ENCODE results near the gene RBM28. TPM values are rescaled to one million over a fixed set of nuclear protein-coding genes. Genes with fewer than 3 reads are reported as not detected.

Gene RBM28
- total RNA-seq, 4 donors from 2014 or later = 27.5 to 70.8 (median 44.6) TPM

DNA sequence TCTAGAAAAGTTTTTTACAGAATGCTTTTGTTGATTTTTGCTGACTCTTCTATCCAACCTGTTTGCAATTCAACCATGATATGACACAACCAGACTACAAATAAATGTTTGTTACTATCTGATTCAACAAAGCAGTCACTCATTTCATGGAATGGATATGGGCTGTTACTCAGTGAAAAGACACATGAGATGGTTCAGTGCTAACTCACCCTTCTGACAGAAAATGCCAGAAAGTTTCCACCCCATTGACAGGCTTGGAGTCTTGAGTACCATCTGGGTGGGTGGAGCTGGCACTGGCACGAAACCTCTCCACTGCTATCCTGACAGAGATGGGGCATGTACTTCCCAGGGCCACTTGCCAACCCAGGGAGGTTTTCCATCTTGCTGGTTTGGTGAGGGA lies 39.5 kb downstream of the RBM28 start:
- TF ChIP-seq, protein P1, sequence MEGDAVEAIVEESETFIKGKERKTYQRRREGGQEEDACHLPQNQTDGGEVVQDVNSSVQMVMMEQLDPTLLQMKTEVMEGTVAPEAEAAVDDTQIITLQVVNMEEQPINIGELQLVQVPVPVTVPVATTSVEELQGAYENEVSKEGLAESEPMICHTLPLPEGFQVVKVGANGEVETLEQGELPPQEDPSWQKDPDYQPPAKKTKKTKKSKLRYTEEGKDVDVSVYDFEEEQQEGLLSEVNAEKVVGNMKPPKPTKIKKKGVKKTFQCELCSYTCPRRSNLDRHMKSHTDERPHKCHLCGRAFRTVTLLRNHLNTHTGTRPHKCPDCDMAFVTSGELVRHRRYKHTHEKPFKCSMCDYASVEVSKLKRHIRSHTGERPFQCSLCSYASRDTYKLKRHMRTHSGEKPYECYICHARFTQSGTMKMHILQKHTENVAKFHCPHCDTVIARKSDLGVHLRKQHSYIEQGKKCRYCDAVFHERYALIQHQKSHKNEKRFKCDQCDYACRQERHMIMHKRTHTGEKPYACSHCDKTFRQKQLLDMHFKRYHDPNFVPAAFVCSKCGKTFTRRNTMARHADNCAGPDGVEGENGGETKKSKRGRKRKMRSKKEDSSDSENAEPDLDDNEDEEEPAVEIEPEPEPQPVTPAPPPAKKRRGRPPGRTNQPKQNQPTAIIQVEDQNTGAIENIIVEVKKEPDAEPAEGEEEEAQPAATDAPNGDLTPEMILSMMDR (IDR thresholded peaks at IDR 0.05; ENCODE audit: low read depth) = no peak

- TF ChIP-seq, protein P1 (IDR thresholded peaks at IDR 0.05; ENCODE audit: low read depth) = no peak
Measured at GRCh38 chr7:128303643-128304042, 40.1 kb downstream of the RBM28 start.

GRCh38 chr7:128303133-128303532 lies 40.6 kb downstream of the RBM28 start:
- TF ChIP-seq, protein P1 (IDR thresholded peaks at IDR 0.05; ENCODE audit: low read depth) = no peak

DNA sequence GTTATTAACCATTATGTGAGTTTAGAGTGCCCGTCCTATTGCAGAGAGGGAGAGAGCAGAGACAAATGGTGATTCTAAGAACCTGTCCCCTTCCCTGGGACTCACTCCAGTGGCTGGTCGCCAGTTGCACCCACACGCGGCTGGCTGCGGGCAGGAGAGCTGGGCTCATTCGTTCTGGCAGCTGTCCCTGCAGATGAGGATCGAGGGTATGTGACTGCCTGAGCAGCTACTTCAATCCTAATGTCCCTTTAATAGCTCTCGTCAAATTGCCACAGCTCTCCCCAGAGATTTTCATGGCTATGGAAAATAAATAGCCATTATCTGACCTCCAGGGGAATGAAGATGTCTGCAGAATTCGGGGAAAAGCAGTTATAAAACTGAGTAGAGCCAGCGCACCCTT lies 41.6 kb downstream of the RBM28 start:
- TF ChIP-seq, protein P1 (IDR thresholded peaks at IDR 0.05; ENCODE audit: low read depth) = no peak

DNA sequence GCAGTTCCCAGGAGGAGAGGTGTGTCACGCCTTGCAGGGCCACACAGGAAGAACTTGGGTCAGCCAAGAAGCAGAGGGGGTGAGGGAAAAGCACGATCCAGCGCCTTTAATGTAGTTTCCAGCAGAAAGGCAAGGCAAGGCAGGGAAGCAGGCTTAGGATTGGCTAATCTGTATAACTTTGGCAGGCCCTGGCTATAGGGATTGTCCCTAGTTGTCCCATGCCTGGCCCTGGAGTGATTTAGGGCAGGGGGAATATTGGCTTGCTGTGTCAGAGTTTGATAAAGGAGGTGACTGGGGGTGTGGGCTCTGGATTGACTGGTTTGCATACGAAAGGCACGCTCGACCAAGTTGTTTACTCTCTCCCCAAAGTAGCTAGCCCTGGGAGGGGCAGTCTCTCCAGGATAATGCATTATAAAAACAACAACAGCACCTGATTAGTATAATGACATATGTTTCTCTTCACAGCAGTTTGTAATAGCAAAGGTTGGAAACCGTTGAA lies 44.5 kb downstream of the RBM28 start:
- TF ChIP-seq, protein P1 (IDR thresholded peaks at IDR 0.05; ENCODE audit: low read depth) = no peak

DNA sequence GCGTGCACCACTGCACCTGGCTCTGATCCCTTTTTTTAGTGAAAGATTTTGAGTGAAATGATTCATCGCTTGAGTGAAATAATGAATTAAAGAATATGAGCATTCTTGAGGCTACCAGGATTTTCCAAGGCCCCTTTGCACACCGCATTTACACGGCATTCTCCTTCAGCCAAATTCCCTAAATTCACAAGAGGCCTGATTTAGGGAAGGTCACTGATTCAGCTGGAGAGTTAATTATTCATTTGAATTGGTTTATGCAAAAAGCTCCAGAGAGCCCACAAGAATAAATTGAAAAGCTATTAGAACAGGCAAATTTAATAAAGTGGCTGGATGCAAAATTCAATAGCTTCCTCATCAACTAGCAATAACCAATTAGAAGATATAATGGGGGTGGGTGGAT lies 56.2 kb downstream of the RBM28 start:
- TF ChIP-seq, protein P1 (IDR thresholded peaks at IDR 0.05; ENCODE audit: low read depth) = no peak

- TF ChIP-seq, protein P1 (IDR thresholded peaks at IDR 0.05; ENCODE audit: low read depth) = no peak
Measured at GRCh38 chr7:128284102-128284501, 59.6 kb downstream of the RBM28 start.

Data from subcutaneous adipose tissue (tissue), 4 donors.